Left hindlimb (tissue), 1 donor: ENCODE measurements around the gene OR51Q1.

ENCODE experiments used
- DNase-seq: peaks from one replicate; pipeline ENCODE4 v3.0.0-alpha.2; 2018

Gene OR51Q1

GRCh38 chr11:5421811-5422210, at the start of gene OR51Q1:
Gene OR51Q1, plus strand, starts transcription at chr11:5422111. Its CDS starts 90 bp downstream, at chr11:5422201.
- no peak for DNase-seq

GRCh38 chr11:5380740-5381342, 41.1 kb upstream of the OR51Q1 start:
- no peak for DNase-seq

GRCh38 chr11:5383576-5383975, 38.3 kb upstream of the OR51Q1 start, which contains the start of gene OR51M1:
Gene OR51M1, plus strand, starts transcription at chr11:5383812. Its CDS starts 5,587 bp downstream, at chr11:5389399.
- DNase-seq = no peak

GRCh38 chr11:5384335-5384734, 37.6 kb upstream of the OR51Q1 start:
- DNase-seq = no peak

- DNase-seq = no peak
These were observed 31.7 kb upstream of the OR51Q1 start for GRCh38 chr11:5390210-5390609.

- no peak for DNase-seq
These were observed 27.8 kb upstream of the OR51Q1 start for GRCh38 chr11:5394091-5394490.

- no peak for DNase-seq
These were observed 23.0 kb upstream of the OR51Q1 start for GRCh38 chr11:5398936-5399335.

GRCh38 chr11:5405173-5405572, 16.7 kb upstream of the OR51Q1 start:
- DNase-seq = no peak

- DNase-seq = no peak
These were observed 918 bp upstream of the OR51Q1 start for GRCh38 chr11:5420993-5421392.

- no peak for DNase-seq
These were observed 1.2 kb downstream of the OR51Q1 start for GRCh38 chr11:5423131-5423530.

GRCh38 chr11:5441414-5441813, 19.5 kb downstream of the OR51Q1 start, which contains the start of gene OR51I1:
Gene OR51I1, minus strand, starts transcription at chr11:5441514. Its CDS starts 0 bp downstream, at chr11:5441514.
- DNase-seq = no peak

- no peak for DNase-seq
These were observed 22.0 kb downstream of the OR51Q1 start for GRCh38 chr11:5443835-5444393.

GRCh38 chr11:5449023-5449422, 27.1 kb downstream of the OR51Q1 start, which contains the start of gene OR51I2:
Gene OR51I2, plus strand, starts transcription at chr11:5449323. Its CDS starts 4,166 bp downstream, at chr11:5453489.
- DNase-seq = no peak

- no peak for DNase-seq
These were observed 27.5 kb downstream of the OR51Q1 start for GRCh38 chr11:5449432-5449831.

- no peak for DNase-seq
These were observed 39.2 kb downstream of the OR51Q1 start for GRCh38 chr11:5460983-5461621.

GRCh38 chr11:5467527-5467926, 45.6 kb downstream of the OR51Q1 start:
- no peak for DNase-seq
